Tibial nerve (tissue), 4 donors: Measurements from ENCODE around the gene BLCAP. TPM values are rescaled to one million over a fixed set of nuclear protein-coding genes. Genes with fewer than 3 reads are reported as not detected.

Experiments used
- DNase-seq, 2 donors: peaks; one replicate each; pipeline ENCODE4 v3.0.0-alpha.2; 2019; ENCODE audit warnings: low spot score in 2 of 2
- H3K27ac ChIP-seq, 4 donors: fragments of 200-600 bp; sonication (generic) in 3 of 4; one replicate each; pipeline ENCODE4 v1.5.1; 2017 to 2019; ENCODE audit warnings: mild to moderate bottlenecking in 1 of 4
- H3K27me3 ChIP-seq, 2 donors: fragments of 200-600 bp; sonication (generic) in 1 of 2; one replicate each; pipeline versions ENCODE4 v1.5.1 to v1.6.0; 2017 to 2019
- H3K36me3 ChIP-seq, 3 donors: fragments of 200-600 bp; sonication (generic); one replicate each; pipeline ENCODE4 v1.5.1; 2018 to 2019
- H3K4me1 ChIP-seq, 4 donors: fragments of 200-600 bp; sonication (generic) in 3 of 4; one replicate each; pipeline ENCODE4 v1.5.1; 2017 to 2019
- H3K4me3 ChIP-seq, 4 donors: fragments of 200-600 bp; sonication (generic) in 3 of 4; one replicate each; pipeline ENCODE4 v1.5.1; 2017 to 2019; ENCODE audit warnings: mild to moderate bottlenecking in 1 of 4, moderate library complexity in 1 of 4
- H3K9me3 ChIP-seq, 4 donors: fragments of 200-600 bp; sonication (generic) in 3 of 4; one replicate each; pipeline ENCODE4 v1.5.1; 2017 to 2019
- CTCF ChIP-seq, 5 experiments: fragments of 200-600 bp in 3 of 5; fragments of 450-650 bp in 2 of 5; sonication (generic) in 3 of 5; IDR thresholded peaks; one replicate each; pipeline ENCODE4 v1.5.1; 2016 to 2019; ENCODE audit warnings: antibody characterized with exemption in 5 of 5, mild to moderate bottlenecking in 3 of 5, moderate library complexity in 2 of 5
- EP300 ChIP-seq, 2 donors: sonication (generic); formaldehyde crosslinking; IDR thresholded peaks; one replicate each; pipeline ENCODE4 v1.6.1; 2017; ENCODE audit warnings: antibody characterized with exemption in 2 of 2, mild to moderate bottlenecking in 1 of 2
- POLR2A ChIP-seq, 2 donors: fragments of 450-650 bp; IDR thresholded peaks; one replicate each; pipeline ENCODE4 v1.6.1; 2017; ENCODE audit warnings: antibody characterized with exemption in 2 of 2, mild to moderate bottlenecking in 2 of 2, moderate library complexity in 2 of 2
- WGBS, 2 donors: methylation state at CpG; one replicate each; pipeline ENCODE4 v1.1.5; 2018; 5-methylcytosine and 5-hydroxymethylcytosine counted together
- total RNA-seq, 4 donors: library from RNA; depleted of rRNA; stranded (reverse); fragments of >200 nt; gene quantifications; one replicate each; pipeline ENCODE4 v1.1.0, GENCODE V29; 2016

Gene BLCAP
- total RNA-seq, 4 donors from 2014 or later = 39.8 to 51.3 (median 48.8) TPM

GRCh38 chr20:37562695-37563480 is 35.2 kb upstream of the BLCAP start:
- Histone ChIP-seq H3K27me3 (peaks cover 0 to 71% of the 10 kb centered on the region in 2 donors), H3K9me3 (no peaks in the 10 kb centered on the region), H3K4me3 (no peak overlapping the region), H3K27ac (no peak overlapping the region), H3K4me1 (peaks cover 0 to 14% (median 0%) of the 10 kb centered on the region in 4 donors), H3K36me3 (no peaks in the 10 kb centered on the region)
- TF ChIP-seq POLR2A (IDR thresholded peaks at IDR 0.05) = no peak
- TF ChIP-seq CTCF (IDR thresholded peaks at IDR 0.05) = no peak
- TF ChIP-seq EP300 (IDR thresholded peaks at IDR 0.05) = no peak
- 52 to 55% methylated on average over 3 of the region's 3 CpGs for whole genome bisulfite sequencing, 2 donors
- no peak for DNase-seq

DNA sequence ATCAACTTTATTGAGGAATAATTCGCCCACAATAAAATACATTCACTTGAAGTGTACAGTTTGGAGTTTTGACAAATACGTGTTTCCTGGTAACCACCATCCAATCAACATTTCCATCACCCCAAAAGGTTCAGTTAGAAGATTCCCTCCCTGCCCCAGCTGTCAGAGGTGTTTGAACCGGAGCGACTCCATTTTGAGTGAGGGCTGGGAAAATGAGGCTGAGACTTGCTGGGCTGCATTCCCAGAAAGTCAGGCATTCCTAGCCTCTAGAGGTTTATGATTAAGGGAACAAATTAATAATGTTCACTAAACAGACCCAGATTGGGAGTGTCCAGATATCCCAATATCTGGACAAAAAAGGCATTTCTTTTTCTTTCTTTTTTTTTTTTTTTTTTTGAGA is 33.0 kb upstream of the BLCAP start:
- whole genome bisulfite sequencing, 2 donors = 69 to 72% methylated on average over 4 of the region's 4 CpGs
- DNase-seq = no peak
- Histone ChIP-seq H3K36me3 (no peaks in the 10 kb centered on the region), H3K27ac (no peak overlapping the region), H3K4me1 (peaks cover 0 to 6% (median 0%) of the 10 kb centered on the region in 4 donors), H3K9me3 (no peaks in the 10 kb centered on the region), H3K27me3 (peaks cover 0 to 48% of the 10 kb centered on the region in 2 donors), H3K4me3 (no peak overlapping the region)
- TF ChIP-seq POLR2A (IDR thresholded peaks at IDR 0.05) (no peak), CTCF (IDR thresholded peaks at IDR 0.05) (no peak), EP300 (IDR thresholded peaks at IDR 0.05) (no peak)

DNA sequence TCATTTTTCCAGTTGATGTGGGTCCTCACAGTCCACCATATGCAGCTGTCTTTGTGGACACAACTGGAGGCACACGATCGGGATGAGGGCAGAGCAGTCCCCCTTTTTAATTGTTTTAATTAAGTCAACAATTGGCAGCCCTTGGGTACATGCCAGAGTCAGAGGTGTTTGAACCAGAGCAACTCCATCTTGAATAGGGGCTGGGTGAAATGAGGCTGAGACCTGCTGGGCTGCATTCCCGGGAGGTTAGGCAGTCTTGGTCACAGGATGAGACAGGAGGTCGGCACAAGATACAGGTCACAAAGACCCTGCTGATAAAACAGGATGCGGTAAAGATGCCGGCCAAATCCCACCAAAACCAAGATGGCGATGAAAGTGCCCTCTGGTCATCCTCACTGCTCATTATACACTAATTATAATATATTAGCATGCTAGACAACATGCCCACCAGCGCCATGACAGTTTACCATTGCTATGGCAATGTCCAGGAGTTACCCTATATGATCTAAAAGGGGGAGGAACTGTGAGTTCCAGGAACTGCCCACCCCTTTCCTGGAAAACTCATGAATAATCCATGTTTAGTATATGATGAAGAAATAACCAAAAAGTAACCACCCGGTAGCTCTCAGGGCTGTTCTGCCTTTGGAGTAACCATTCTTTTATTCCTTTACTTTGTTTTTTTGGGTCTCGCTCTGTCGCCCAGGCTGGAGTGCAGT is 31.8 kb upstream of the BLCAP start:
- no peaks in the 10 kb centered on the region for H3K9me3 ChIP-seq
- no peak for TF ChIP-seq CTCF (IDR thresholded peaks at IDR 0.05)
- no peak for TF ChIP-seq EP300 (IDR thresholded peaks at IDR 0.05)
- TF ChIP-seq POLR2A (IDR thresholded peaks at IDR 0.05) = no peak
- no peaks in the 10 kb centered on the region for H3K36me3 ChIP-seq
- no peak for DNase-seq
- no peak overlapping the region for H3K27ac ChIP-seq
- peaks cover 0 to 37% of the 10 kb centered on the region in 2 donors for H3K27me3 ChIP-seq
- no peak overlapping the region for H3K4me3 ChIP-seq
- WGBS, 2 donors = 89 to 92% methylated on average over 11 of the region's 11 CpGs
- H3K4me1 ChIP-seq = peaks cover 0 to 5% (median 0%) of the 10 kb centered on the region in 4 donors

DNA sequence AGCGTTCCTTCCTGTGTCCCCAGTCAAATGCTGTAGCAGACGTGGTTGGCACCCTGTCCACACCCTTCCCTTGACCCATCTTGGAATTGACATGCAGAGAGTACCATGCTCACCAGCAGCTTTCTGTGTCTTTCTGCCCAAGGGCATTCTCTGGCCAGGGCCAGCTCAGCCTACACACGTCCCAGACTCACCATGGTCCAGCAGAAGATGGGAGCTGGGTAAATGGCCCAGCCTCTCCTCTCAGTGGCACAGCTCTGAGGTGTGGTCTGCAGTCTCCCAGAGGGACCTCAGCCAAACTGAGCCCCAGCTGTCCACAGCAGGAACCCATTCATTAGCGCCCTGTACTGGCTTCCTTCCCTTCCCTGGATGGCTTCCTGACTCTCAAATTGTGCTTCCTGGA is 31.1 kb upstream of the BLCAP start:
- no peaks in the 10 kb centered on the region for H3K4me1 ChIP-seq
- DNase-seq = no peak
- no peaks in the 10 kb centered on the region for H3K9me3 ChIP-seq
- TF ChIP-seq POLR2A (IDR thresholded peaks at IDR 0.05) (no peak), EP300 (IDR thresholded peaks at IDR 0.05) (no peak), CTCF (IDR thresholded peaks at IDR 0.05) (no peak)
- no peaks in the 10 kb centered on the region for H3K36me3 ChIP-seq
- no peak overlapping the region for H3K27ac ChIP-seq
- peaks cover 0 to 30% of the 10 kb centered on the region in 2 donors for H3K27me3 ChIP-seq
- H3K4me3 ChIP-seq = no peak overlapping the region
- 72 to 75% methylated on average over 4 of the region's 4 CpGs for WGBS, 2 donors

- no peaks in the 10 kb centered on the region for H3K36me3 ChIP-seq
- DNase-seq = no peak
- TF ChIP-seq CTCF (IDR thresholded peaks at IDR 0.05) = no peak
- TF ChIP-seq POLR2A (IDR thresholded peaks at IDR 0.05) = no peak
- TF ChIP-seq EP300 (IDR thresholded peaks at IDR 0.05) = no peak
- no peaks in the 10 kb centered on the region for H3K9me3 ChIP-seq
- peaks cover 0 to 25% of the 10 kb centered on the region in 2 donors for H3K27me3 ChIP-seq
- no peak overlapping the region for H3K27ac ChIP-seq
- H3K4me3 ChIP-seq = no peak overlapping the region
- 85 to 88% methylated on average over 4 of the region's 4 CpGs for whole genome bisulfite sequencing, 2 donors
- H3K4me1 ChIP-seq = no peaks in the 10 kb centered on the region
Observed at GRCh38 chr20:37558306-37558705, 30.6 kb upstream of the BLCAP start.
